ENCODE results near the gene UBE2U.

Gene UBE2U

GRCh38 chr1:64236541-64236954 lies 33.1 kb downstream of the UBE2U start (continued):
- TF ChIP-seq ZNF18 (tag by site-specific recombination; IDR thresholded peaks at IDR 0.05) (0 out of 2 replicates have a peak, but pooled peaks have one; percentile 58), ZFP3 (tag by site-specific recombination; IDR thresholded peaks at IDR 0.05; ENCODE audit: low read depth) (no peak), ZNF791 (tag by site-specific recombination; IDR thresholded peaks at IDR 0.05) (no peak), ZNF561 (tag by site-specific recombination; IDR thresholded peaks at IDR 0.05; ENCODE audit: borderline replicate concordance) (peak; percentile 57; the same call in 1 of the 2 replicates), SCRT1 (tag by site-specific recombination; IDR thresholded peaks at IDR 0.05; ENCODE audit: borderline replicate concordance) (peak; percentile 74; the same call in 1 of the 2 replicates), MZF1 (tag by site-specific recombination; IDR thresholded peaks at IDR 0.05; ENCODE audit: borderline replicate concordance) (peak; percentile 62; the same call in 1 of the 2 replicates), ZNF426 (tag by site-specific recombination; IDR thresholded peaks at IDR 0.05) (peak; percentile 5; the same call in 1 of the 2 replicates), KLF1 (tag by site-specific recombination; IDR thresholded peaks at IDR 0.05) (peak; percentile 73), ZNF830 (tag by site-specific recombination; IDR thresholded peaks at IDR 0.05; ENCODE audit: low read depth) (no peak), ZNF132 (tag by site-specific recombination; IDR thresholded peaks at IDR 0.05; ENCODE audit: borderline replicate concordance) (no peak), ZBTB48 (tag by site-specific recombination; IDR thresholded peaks at IDR 0.05) (no peak), ZNF174 (tag by site-specific recombination; IDR thresholded peaks at IDR 0.05) (no peak), KLF10 (tag by site-specific recombination; IDR thresholded peaks at IDR 0.05) (no peak), KLF16 (tag by site-specific recombination; IDR thresholded peaks at IDR 0.05) (no peak), FEZF1 (tag by site-specific recombination; IDR thresholded peaks at IDR 0.05) (peak; percentile 89), SCRT2 (tag by site-specific recombination; IDR thresholded peaks at IDR 0.05) (peak; percentile 88), ZNF670 (tag by site-specific recombination; IDR thresholded peaks at IDR 0.05; ENCODE audit: low read depth) (no peak), GLIS1 (tag by site-specific recombination; IDR thresholded peaks at IDR 0.05) (peak; percentile 31; the same call in 1 of the 2 replicates), WT1 (tag by site-specific recombination; IDR thresholded peaks at IDR 0.05) (peak; percentile 61; the same call in 1 of the 2 replicates), ZFHX2 (tag by site-specific recombination; conservative IDR thresholded peaks at IDR 0.05) (no peak), MYNN (tag by site-specific recombination; IDR thresholded peaks at IDR 0.05; ENCODE audit: borderline replicate concordance) (0 out of 2 replicates have a peak, but pooled peaks have one; percentile 22), OSR2 (tag by site-specific recombination; IDR thresholded peaks at IDR 0.05) (peak; percentile 95), GLIS2 (tag by site-specific recombination; IDR thresholded peaks at IDR 0.05) (no peak), PRDM6 (tag by site-specific recombination; IDR thresholded peaks at IDR 0.05) (peak; percentile 66; the same call in 1 of the 2 replicates)
- TF ChIP-seq, protein P1, sequence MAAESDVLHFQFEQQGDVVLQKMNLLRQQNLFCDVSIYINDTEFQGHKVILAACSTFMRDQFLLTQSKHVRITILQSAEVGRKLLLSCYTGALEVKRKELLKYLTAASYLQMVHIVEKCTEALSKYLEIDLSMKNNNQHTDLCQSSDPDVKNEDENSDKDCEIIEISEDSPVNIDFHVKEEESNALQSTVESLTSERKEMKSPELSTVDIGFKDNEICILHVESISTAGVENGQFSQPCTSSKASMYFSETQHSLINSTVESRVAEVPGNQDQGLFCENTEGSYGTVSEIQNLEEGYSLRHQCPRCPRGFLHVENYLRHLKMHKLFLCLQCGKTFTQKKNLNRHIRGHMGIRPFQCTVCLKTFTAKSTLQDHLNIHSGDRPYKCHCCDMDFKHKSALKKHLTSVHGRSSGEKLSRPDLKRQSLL (tag by site-specific recombination; IDR thresholded peaks at IDR 0.05), result no peak
- TF ChIP-seq, protein P2, sequence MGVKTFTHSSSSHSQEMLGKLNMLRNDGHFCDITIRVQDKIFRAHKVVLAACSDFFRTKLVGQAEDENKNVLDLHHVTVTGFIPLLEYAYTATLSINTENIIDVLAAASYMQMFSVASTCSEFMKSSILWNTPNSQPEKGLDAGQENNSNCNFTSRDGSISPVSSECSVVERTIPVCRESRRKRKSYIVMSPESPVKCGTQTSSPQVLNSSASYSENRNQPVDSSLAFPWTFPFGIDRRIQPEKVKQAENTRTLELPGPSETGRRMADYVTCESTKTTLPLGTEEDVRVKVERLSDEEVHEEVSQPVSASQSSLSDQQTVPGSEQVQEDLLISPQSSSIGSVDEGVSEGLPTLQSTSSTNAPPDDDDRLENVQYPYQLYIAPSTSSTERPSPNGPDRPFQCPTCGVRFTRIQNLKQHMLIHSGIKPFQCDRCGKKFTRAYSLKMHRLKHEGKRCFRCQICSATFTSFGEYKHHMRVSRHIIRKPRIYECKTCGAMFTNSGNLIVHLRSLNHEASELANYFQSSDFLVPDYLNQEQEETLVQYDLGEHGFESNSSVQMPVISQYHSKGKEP (tag by site-specific recombination; IDR thresholded peaks at IDR 0.05), result peak; percentile 96
- TF ChIP-seq, protein P3, sequence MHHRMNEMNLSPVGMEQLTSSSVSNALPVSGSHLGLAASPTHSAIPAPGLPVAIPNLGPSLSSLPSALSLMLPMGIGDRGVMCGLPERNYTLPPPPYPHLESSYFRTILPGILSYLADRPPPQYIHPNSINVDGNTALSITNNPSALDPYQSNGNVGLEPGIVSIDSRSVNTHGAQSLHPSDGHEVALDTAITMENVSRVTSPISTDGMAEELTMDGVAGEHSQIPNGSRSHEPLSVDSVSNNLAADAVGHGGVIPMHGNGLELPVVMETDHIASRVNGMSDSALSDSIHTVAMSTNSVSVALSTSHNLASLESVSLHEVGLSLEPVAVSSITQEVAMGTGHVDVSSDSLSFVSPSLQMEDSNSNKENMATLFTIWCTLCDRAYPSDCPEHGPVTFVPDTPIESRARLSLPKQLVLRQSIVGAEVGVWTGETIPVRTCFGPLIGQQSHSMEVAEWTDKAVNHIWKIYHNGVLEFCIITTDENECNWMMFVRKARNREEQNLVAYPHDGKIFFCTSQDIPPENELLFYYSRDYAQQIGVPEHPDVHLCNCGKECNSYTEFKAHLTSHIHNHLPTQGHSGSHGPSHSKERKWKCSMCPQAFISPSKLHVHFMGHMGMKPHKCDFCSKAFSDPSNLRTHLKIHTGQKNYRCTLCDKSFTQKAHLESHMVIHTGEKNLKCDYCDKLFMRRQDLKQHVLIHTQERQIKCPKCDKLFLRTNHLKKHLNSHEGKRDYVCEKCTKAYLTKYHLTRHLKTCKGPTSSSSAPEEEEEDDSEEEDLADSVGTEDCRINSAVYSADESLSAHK (tag by site-specific recombination; IDR thresholded peaks at IDR 0.05), result peak; percentile 55; the same call in 1 of the 2 replicates
- TF ChIP-seq, protein P4, sequence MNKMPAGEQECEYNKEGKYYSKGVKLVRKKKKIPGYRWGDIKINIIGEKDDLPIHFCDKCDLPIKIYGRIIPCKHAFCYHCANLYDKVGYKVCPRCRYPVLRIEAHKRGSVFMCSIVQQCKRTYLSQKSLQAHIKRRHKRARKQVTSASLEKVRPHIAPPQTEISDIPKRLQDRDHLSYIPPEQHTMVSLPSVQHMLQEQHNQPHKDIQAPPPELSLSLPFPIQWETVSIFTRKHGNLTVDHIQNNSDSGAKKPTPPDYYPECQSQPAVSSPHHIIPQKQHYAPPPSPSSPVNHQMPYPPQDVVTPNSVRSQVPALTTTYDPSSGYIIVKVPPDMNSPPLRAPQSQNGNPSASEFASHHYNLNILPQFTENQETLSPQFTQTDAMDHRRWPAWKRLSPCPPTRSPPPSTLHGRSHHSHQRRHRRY (tag by site-specific recombination; IDR thresholded peaks at IDR 0.05), result no peak
- TF ChIP-seq, protein P5, sequence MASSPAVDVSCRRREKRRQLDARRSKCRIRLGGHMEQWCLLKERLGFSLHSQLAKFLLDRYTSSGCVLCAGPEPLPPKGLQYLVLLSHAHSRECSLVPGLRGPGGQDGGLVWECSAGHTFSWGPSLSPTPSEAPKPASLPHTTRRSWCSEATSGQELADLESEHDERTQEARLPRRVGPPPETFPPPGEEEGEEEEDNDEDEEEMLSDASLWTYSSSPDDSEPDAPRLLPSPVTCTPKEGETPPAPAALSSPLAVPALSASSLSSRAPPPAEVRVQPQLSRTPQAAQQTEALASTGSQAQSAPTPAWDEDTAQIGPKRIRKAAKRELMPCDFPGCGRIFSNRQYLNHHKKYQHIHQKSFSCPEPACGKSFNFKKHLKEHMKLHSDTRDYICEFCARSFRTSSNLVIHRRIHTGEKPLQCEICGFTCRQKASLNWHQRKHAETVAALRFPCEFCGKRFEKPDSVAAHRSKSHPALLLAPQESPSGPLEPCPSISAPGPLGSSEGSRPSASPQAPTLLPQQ (tag by site-specific recombination; IDR thresholded peaks at IDR 0.05), result no peak
